CD14-positive monocyte (primary cell): ENCODE measurements around the gene ADI1. TPM values are rescaled to one million over a fixed set of nuclear protein-coding genes. Genes with fewer than 3 reads are reported as not detected.

Experiments used
- DNase-seq, 3 donors: peaks; one replicate each; pipeline ENCODE4 v3.0.0-alpha.2; 2011 to 2022
- H2AFZ ChIP-seq: 2 replicates; pipeline ENCODE4 v1.6.0; 2012; ENCODE audit warnings: mild to moderate bottlenecking, low read depth, low read length, inconsistent platforms; ENCODE audit not compliant: insufficient read depth, poor library complexity, severe bottlenecking
- H3K27ac ChIP-seq, 2 donors: 1 replicate in 1 of 2; 2 replicates in 1 of 2; pipeline ENCODE4 v1.5.1; 2012 to 2013; ENCODE audit warnings: low read length in 2 of 2, control low read depth in 1 of 2, inconsistent platforms in 1 of 2, low read depth in 1 of 2, mild to moderate bottlenecking in 1 of 2
- H3K27me3 ChIP-seq, 2 donors: one replicate each; pipeline versions ENCODE4 v1.6.0 to v1.6.1; 2011 to 2013; ENCODE audit warnings: low read length in 2 of 2; ENCODE audit not compliant: control insufficient read depth in 2 of 2, insufficient read depth in 2 of 2
- H3K36me3 ChIP-seq, 2 donors: replicated peaks in 1 of 2; 1 replicate in 1 of 2; 2 replicates in 1 of 2; pipeline versions ENCODE4 v1.5.1 to v1.6.1; 2012 to 2013; ENCODE audit warnings: low read length in 2 of 2, control low read depth in 1 of 2, inconsistent platforms in 1 of 2, mild to moderate bottlenecking in 1 of 2; ENCODE audit not compliant: insufficient read depth in 2 of 2, control insufficient read depth in 1 of 2
- H3K4me1 ChIP-seq, 2 donors: 1 replicate in 1 of 2; 2 replicates in 1 of 2; pipeline versions ENCODE4 v1.5.1 to v1.6.1; 2012 to 2013; ENCODE audit warnings: low read length in 2 of 2, control low read depth in 1 of 2, inconsistent platforms in 1 of 2, mild to moderate bottlenecking in 1 of 2, moderate library complexity in 1 of 2; ENCODE audit not compliant: insufficient read depth in 2 of 2, control insufficient read depth in 1 of 2
- H3K4me2 ChIP-seq: replicated peaks from 2 replicates; pipeline ENCODE3; 2012; ENCODE audit warnings: low read length, moderate library complexity, mild to moderate bottlenecking; ENCODE audit not compliant: poor library complexity, severe bottlenecking; ENCODE audit errors: extremely low read depth
- H3K4me3 ChIP-seq, 3 experiments: fragments of 200-600 bp in 1 of 3; sonication (generic) in 1 of 3; replicated peaks in 1 of 3; 1 replicate in 2 of 3; 2 replicates in 1 of 3; pipeline ENCODE4 v1.5.1; 2011 to 2013; ENCODE audit warnings: low read length in 3 of 3, mild to moderate bottlenecking in 3 of 3, control low read depth in 2 of 3, low read depth in 2 of 3, inconsistent platforms in 1 of 3, moderate library complexity in 1 of 3
- H3K79me2 ChIP-seq: 2 replicates; pipeline ENCODE4 v1.6.0; 2012; ENCODE audit warnings: mild to moderate bottlenecking, control low read depth, inconsistent platforms, low read length, moderate library complexity; ENCODE audit not compliant: insufficient read depth
- H3K9ac ChIP-seq: 2 replicates; pipeline ENCODE4 v1.6.0; 2017; ENCODE audit warnings: low read length, mild to moderate bottlenecking; ENCODE audit not compliant: insufficient read depth, poor library complexity, severe bottlenecking
- H3K9me3 ChIP-seq, 2 donors: replicated peaks in 1 of 2; 1 replicate in 1 of 2; 2 replicates in 1 of 2; pipeline versions ENCODE4 v1.5.1 to v1.6.1; 2012 to 2013; ENCODE audit warnings: low read length in 2 of 2, control low read depth in 1 of 2; ENCODE audit not compliant: control insufficient read depth in 1 of 2, insufficient read depth in 1 of 2
- H4K20me1 ChIP-seq: 2 replicates; pipeline ENCODE4 v1.6.0; 2012; ENCODE audit warnings: mild to moderate bottlenecking, low read length, control low read depth, moderate library complexity; ENCODE audit not compliant: insufficient read depth
- H3K27ac Mint-ChIP-seq, 7 donors: one replicate each; pipeline ENCODE4 v1.8.0; 2020; ENCODE audit warnings: mild to moderate bottlenecking in 7 of 7, mixed read lengths in 7 of 7, moderate library complexity in 6 of 7, inconsistent platforms in 2 of 7
- H3K27me3 Mint-ChIP-seq, 3 donors: one replicate each; pipeline ENCODE4 v1.8.0; 2021 to 2022; ENCODE audit warnings: low read depth in 3 of 3, mild to moderate bottlenecking in 3 of 3, mixed read lengths in 3 of 3, moderate library complexity in 3 of 3, inconsistent platforms in 1 of 3
- H3K36me3 Mint-ChIP-seq, 2 donors: one replicate each; pipeline ENCODE4 v1.8.0; 2020; ENCODE audit warnings: mixed read lengths in 2 of 2, inconsistent platforms in 1 of 2, mild to moderate bottlenecking in 1 of 2
- H3K4me1 Mint-ChIP-seq: one replicate; pipeline ENCODE4 v1.8.0; 2020; ENCODE audit warnings: mild to moderate bottlenecking, mixed read lengths
- H3K4me3 Mint-ChIP-seq, 2 donors: one replicate each; pipeline ENCODE4 v1.8.0; 2020; ENCODE audit warnings: mild to moderate bottlenecking in 2 of 2, mixed read lengths in 2 of 2, moderate library complexity in 1 of 2
- H3K9me3 Mint-ChIP-seq, 7 donors: one replicate each; pipeline ENCODE4 v1.8.0; 2020 to 2022; ENCODE audit warnings: mixed read lengths in 7 of 7, mild to moderate bottlenecking in 6 of 7, moderate library complexity in 6 of 7, inconsistent platforms in 2 of 7
- WGBS: methylation state at CpG from one replicate; pipeline ENCODE4 v1.1.5; 2013; ENCODE audit warnings: missing lambda C conversion rate; ENCODE audit not compliant: insufficient coverage; 5-methylcytosine and 5-hydroxymethylcytosine counted together
- intact Hi-C, 2 donors: fragments of 100-400 bp; cut with micrococcal nuclease; formaldehyde crosslinking; loops; one replicate each; pipeline versions ENCODE4 v1.15.0 to v1.15.1; 2023
- polyA plus RNA-seq, 3 donors: library from polyadenylated mRNA; depleted of rRNA in 1 of 3; unstranded in 2 of 3; stranded (reverse) in 1 of 3; fragments of 300-500 nt in 2 of 3; fragments of >200 nt in 1 of 3; fragmentation: Illumina TruSeq in 2 of 3; gene quantifications; 1 replicate in 2 of 3; 2 replicates in 1 of 3; pipeline ENCODE4 v1.2.3, GENCODE V29; 2012 to 2021
- TF ChIP-seq, protein P1 (sequence below): fragments of 200-600 bp; IDR thresholded peaks from one replicate; pipeline ENCODE4 v1.8.0; 2022; ENCODE audit warnings: antibody characterized with exemption, mild to moderate bottlenecking

Gene ADI1
- polyA plus RNA-seq, 3 donors: 30.5 to 89.1 (median 79.3) TPM

DNA sequence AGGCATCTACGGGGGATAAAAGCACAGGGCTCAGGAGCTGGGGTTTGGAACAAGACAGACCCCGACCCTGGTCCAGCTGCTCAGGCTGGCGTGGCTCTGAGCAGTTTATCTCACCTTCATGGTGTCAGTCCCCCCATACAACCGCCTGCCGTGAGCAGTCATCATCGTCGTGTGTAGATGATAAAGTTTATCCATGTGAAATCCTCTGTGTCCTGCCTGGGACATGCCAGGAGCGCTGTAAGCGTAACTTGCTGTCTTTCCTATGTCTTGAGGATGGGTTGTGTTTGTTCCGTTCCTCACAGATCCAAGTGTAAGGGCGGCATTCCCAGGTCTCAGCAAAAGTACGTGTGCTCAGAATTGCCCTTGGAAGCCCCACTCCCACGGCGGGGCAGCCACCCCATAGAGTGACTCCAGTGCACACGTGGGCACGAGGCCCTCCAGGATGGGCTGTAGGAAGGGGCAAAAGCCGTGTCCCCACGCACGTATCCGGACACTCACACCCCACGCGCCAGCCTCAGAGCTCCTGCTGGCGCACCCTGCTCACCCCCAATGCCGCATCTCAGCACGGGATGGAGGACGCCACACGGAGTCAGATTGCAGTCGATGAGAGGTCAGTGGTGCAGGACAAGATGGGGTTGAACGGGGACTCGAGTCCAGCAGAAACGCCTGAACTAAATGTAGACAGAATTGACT, 50.9 kb downstream of the ADI1 start:
- no peak overlapping the region for H3K4me2 ChIP-seq
- no peaks in the 10 kb centered on the region for H3K4me1 ChIP-seq
- H3K36me3 ChIP-seq: peaks cover 82 to 100% of the 10 kb centered on the region in 2 donors
- Mint-ChIP-seq H3K9me3 (no peaks in the 10 kb centered on the region), H3K27me3 (no peaks in the 10 kb centered on the region), H3K27ac (peak overlapping the region in 1 of 7 donors; percentile 34), H3K36me3 (peaks cover 90 to 98% of the 10 kb centered on the region in 2 donors), H3K4me1 (no peaks in the 10 kb centered on the region), H3K4me3 (no peak overlapping the region)
- H2AFZ ChIP-seq: no peak overlapping the region
- DNase-seq: no peak
- no peaks in the 10 kb centered on the region for H4K20me1 ChIP-seq
- 96% methylated on average over 20 of the region's 31 CpGs for WGBS
- intact Hi-C loops: no loop called here
- H3K79me2 ChIP-seq: no peaks in the 10 kb centered on the region
- no peak overlapping the region for H3K9ac ChIP-seq
- TF ChIP-seq, protein P1, sequence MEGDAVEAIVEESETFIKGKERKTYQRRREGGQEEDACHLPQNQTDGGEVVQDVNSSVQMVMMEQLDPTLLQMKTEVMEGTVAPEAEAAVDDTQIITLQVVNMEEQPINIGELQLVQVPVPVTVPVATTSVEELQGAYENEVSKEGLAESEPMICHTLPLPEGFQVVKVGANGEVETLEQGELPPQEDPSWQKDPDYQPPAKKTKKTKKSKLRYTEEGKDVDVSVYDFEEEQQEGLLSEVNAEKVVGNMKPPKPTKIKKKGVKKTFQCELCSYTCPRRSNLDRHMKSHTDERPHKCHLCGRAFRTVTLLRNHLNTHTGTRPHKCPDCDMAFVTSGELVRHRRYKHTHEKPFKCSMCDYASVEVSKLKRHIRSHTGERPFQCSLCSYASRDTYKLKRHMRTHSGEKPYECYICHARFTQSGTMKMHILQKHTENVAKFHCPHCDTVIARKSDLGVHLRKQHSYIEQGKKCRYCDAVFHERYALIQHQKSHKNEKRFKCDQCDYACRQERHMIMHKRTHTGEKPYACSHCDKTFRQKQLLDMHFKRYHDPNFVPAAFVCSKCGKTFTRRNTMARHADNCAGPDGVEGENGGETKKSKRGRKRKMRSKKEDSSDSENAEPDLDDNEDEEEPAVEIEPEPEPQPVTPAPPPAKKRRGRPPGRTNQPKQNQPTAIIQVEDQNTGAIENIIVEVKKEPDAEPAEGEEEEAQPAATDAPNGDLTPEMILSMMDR: no peak
- H3K9me3 ChIP-seq: no peaks in the 10 kb centered on the region
- H3K4me3 ChIP-seq: no peak overlapping the region
- H3K27ac ChIP-seq: no peak overlapping the region
- no peaks in the 10 kb centered on the region for H3K27me3 ChIP-seq

DNA sequence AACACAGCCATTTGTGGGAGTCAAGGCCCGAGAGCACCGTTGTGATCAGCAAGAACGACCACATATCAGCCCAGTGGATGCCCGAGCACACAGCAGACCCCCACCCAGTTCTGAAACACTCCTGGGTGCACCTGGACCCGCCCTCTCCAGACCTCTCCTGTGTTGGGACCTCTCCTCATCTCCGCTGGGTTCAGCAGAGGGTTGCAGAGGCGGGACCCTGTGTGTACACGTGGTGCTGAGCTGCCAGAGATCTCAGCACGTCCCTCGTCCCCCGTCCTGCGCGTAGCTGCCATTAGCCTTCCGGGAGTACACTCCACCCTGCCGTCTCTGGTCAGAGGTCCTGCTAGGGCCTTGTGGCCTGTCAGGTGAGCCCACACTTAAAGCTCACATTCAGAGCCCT, 51.7 kb downstream of the ADI1 start:
- intact Hi-C loops: no loop called here
- no peaks in the 10 kb centered on the region for H3K9me3 Mint-ChIP-seq
- Histone ChIP-seq H3K27me3 (no peaks in the 10 kb centered on the region), H4K20me1 (no peaks in the 10 kb centered on the region), H3K79me2 (no peaks in the 10 kb centered on the region), H3K9me3 (no peaks in the 10 kb centered on the region), H3K4me2 (no peak overlapping the region), H2AFZ (no peak overlapping the region), H3K36me3 (peaks cover 88 to 100% of the 10 kb centered on the region in 2 donors), H3K4me1 (no peaks in the 10 kb centered on the region), H3K4me3 (no peak overlapping the region), H3K27ac (no peak overlapping the region), H3K9ac (no peak overlapping the region)
- no peak overlapping the region for H3K4me3 Mint-ChIP-seq
- peak overlapping the region in 2 of 7 donors; percentile 1 to 27 for H3K27ac Mint-ChIP-seq
- no peak for DNase-seq
- no peaks in the 10 kb centered on the region for H3K27me3 Mint-ChIP-seq
- WGBS: over 99% methylated on average over 15 of the region's 15 CpGs
- H3K4me1 Mint-ChIP-seq: no peaks in the 10 kb centered on the region
- TF ChIP-seq, protein P1: no peak
- peaks cover 93 to 97% of the 10 kb centered on the region in 2 donors for H3K36me3 Mint-ChIP-seq
